H1 (cell line): Measurements from ENCODE around the gene TMEM165. TPM values are rescaled to one million over a fixed set of nuclear protein-coding genes. Genes with fewer than 3 reads are reported as not detected.
A peak's percentile ranks its signal among the peaks of the same experiment; 100 is the strongest.

ENCODE experiments used
- CTCF ChIA-PET: fragments of 300-600 bp; sonication (Branson Sonifier 250); formaldehyde crosslinking; loops from one replicate; lab custom pipeline; 2021; ENCODE audit not compliant: partially characterized antibody; lab: Charles Lee
- POLR2A ChIA-PET: fragments of 300-600 bp; sonication (Branson Sonifier 250); formaldehyde crosslinking; loops from one replicate; lab custom pipeline; 2021; ENCODE audit warnings: inconsistent platforms; ENCODE audit not compliant: partially characterized antibody; lab: Charles Lee
- DNase-seq, 2 experiments: peaks; one replicate each; pipeline versions ENCODE4 v3.0.0 to v3.0.0-alpha.2; 2010 to 2022; ENCODE audit warnings: low spot score in 2 of 2, low read depth in 1 of 2, mixed read lengths in 1 of 2
- FAIRE-seq: peaks from 2 replicates; lab custom pipeline; 2011; peaks lifted over from hg19 to GRCh38; lab: Jason Lieb, UNC
- H2AFZ ChIP-seq: 2 replicates; pipeline ENCODE4 v1.8.1; 2012; ENCODE audit warnings: low read length, inconsistent platforms
- H2AK5ac ChIP-seq: 2 replicates; pipeline ENCODE4 v1.6.1; 2013; ENCODE audit warnings: low read depth, low read length
- H2BK120ac ChIP-seq: replicated peaks from 2 replicates; pipeline ENCODE3; 2013; ENCODE audit warnings: low read depth, low read length, inconsistent platforms
- H2BK12ac ChIP-seq: 2 replicates; pipeline ENCODE4 v1.6.1; 2013; ENCODE audit warnings: low read depth, low read length
- H2BK15ac ChIP-seq: 2 replicates; pipeline ENCODE4 v1.6.1; 2013; ENCODE audit warnings: low read length
- H2BK20ac ChIP-seq: 2 replicates; pipeline ENCODE4 v1.6.1; 2013; ENCODE audit warnings: low read length
- H2BK5ac ChIP-seq: 2 replicates; pipeline ENCODE4 v1.6.1; 2013; ENCODE audit warnings: low read depth, low read length
- H3K14ac ChIP-seq: 2 replicates; pipeline ENCODE4 v1.6.1; 2013; ENCODE audit warnings: inconsistent platforms; ENCODE audit not compliant: insufficient read length
- H3K18ac ChIP-seq: 2 replicates; pipeline ENCODE4 v1.6.1; 2013; ENCODE audit warnings: low read length; ENCODE audit errors: extremely low read depth
- H3K23ac ChIP-seq: 2 replicates; pipeline ENCODE4 v1.6.1; 2013; ENCODE audit warnings: inconsistent platforms; ENCODE audit not compliant: insufficient read length
- H3K23me2 ChIP-seq: 2 replicates; pipeline ENCODE4 v1.6.1; 2013; ENCODE audit warnings: low read depth, low read length
- H3K27ac ChIP-seq: 2 replicates; pipeline ENCODE4 v1.6.1; 2011; ENCODE audit warnings: low read depth, low read length, inconsistent platforms
- H3K27me3 ChIP-seq, 4 experiments: replicated peaks in 1 of 4; 1 replicate in 1 of 4; 2 replicates in 3 of 4; pipeline versions ENCODE4 v1.6.1 to v1.8.1; 2011 to 2013; ENCODE audit warnings: low read length in 3 of 4, mild to moderate bottlenecking in 3 of 4, inconsistent platforms in 2 of 4, mixed read lengths in 2 of 4, moderate library complexity in 1 of 4; ENCODE audit not compliant: control insufficient read depth in 3 of 4, insufficient read depth in 3 of 4; ENCODE audit errors: extremely low read depth in 1 of 4
- H3K36me3 ChIP-seq, 4 experiments: 2 replicates each; pipeline versions ENCODE4 v1.6.1 to v1.8.1; 2011 to 2013; ENCODE audit warnings: mild to moderate bottlenecking in 4 of 4, low read length in 3 of 4, moderate library complexity in 2 of 4, control low read depth in 1 of 4, inconsistent platforms in 1 of 4; ENCODE audit not compliant: insufficient read depth in 4 of 4, control insufficient read depth in 2 of 4
- H3K4ac ChIP-seq: replicated peaks from 2 replicates; pipeline ENCODE3; 2013; ENCODE audit warnings: low read length, low read depth, mixed read lengths, inconsistent platforms; ENCODE audit not compliant: insufficient read length
- H3K4me1 ChIP-seq, 4 experiments: replicated peaks in 1 of 4; 1 replicate in 1 of 4; 2 replicates in 3 of 4; pipeline versions ENCODE4 v1.6.1 to v1.8.1; 2011 to 2013; ENCODE audit warnings: low read length in 3 of 4, inconsistent platforms in 2 of 4, mixed read lengths in 1 of 4; ENCODE audit not compliant: insufficient read depth in 4 of 4, control insufficient read depth in 3 of 4
- H3K4me2 ChIP-seq, 2 experiments: 2 replicates each; pipeline versions ENCODE4 v1.6.1 to v1.8.1; 2011 to 2013; ENCODE audit warnings: low read depth in 2 of 2, low read length in 2 of 2, control low read depth in 1 of 2, inconsistent platforms in 1 of 2, mild to moderate bottlenecking in 1 of 2; ENCODE audit not compliant: insufficient read depth in 1 of 2
- H3K4me3 ChIP-seq, 4 experiments: fragments of 200-600, 300-600 bp in 1 of 4; sonication (generic), shearing (Covaris generic), sonication (Bioruptor Twin) in 1 of 4; 2 replicates each; pipeline versions ENCODE4 v1.5.1 to v1.8.1; 2011 to 2016; ENCODE audit warnings: low read length in 4 of 4, low read depth in 3 of 4, control low read depth in 2 of 4, inconsistent platforms in 2 of 4, mild to moderate bottlenecking in 2 of 4, mixed read lengths in 1 of 4, moderate library complexity in 1 of 4; ENCODE audit not compliant: insufficient read depth in 2 of 4; ENCODE audit errors: extremely low read depth in 1 of 4
- H3K56ac ChIP-seq: replicated peaks from 2 replicates; pipeline ENCODE3; 2013; ENCODE audit warnings: low read depth, mild to moderate bottlenecking, mixed read lengths, low read length, inconsistent platforms; ENCODE audit not compliant: insufficient read length
- H3K79me1 ChIP-seq: 2 replicates; pipeline ENCODE4 v1.6.1; 2013; ENCODE audit warnings: low read depth, low read length, control low read depth
- H3K79me2 ChIP-seq, 2 experiments: 2 replicates each; pipeline versions ENCODE4 v1.6.1 to v1.8.1; 2012 to 2013; ENCODE audit warnings: low read length in 2 of 2, mild to moderate bottlenecking in 2 of 2, inconsistent platforms in 1 of 2; ENCODE audit not compliant: insufficient read depth in 2 of 2, control insufficient read depth in 1 of 2
- H3K9ac ChIP-seq, 4 experiments: replicated peaks in 1 of 4; 1 replicate in 1 of 4; 2 replicates in 3 of 4; pipeline versions ENCODE4 v1.6.1 to v1.8.1; 2011 to 2013; ENCODE audit warnings: low read depth in 3 of 4, low read length in 3 of 4, control low read depth in 2 of 4, mild to moderate bottlenecking in 2 of 4, moderate library complexity in 2 of 4, inconsistent platforms in 1 of 4; ENCODE audit errors: extremely low read depth in 1 of 4
- H3K9me3 ChIP-seq, 2 experiments: 2 replicates each; pipeline versions ENCODE4 v1.6.1 to v1.8.1; 2012 to 2013; ENCODE audit warnings: mild to moderate bottlenecking in 2 of 2, moderate library complexity in 2 of 2, control low read depth in 1 of 2, inconsistent platforms in 1 of 2, low read depth in 1 of 2, low read length in 1 of 2, mixed read lengths in 1 of 2; ENCODE audit not compliant: insufficient read depth in 2 of 2
- H4K20me1 ChIP-seq, 2 experiments: replicated peaks in 1 of 2; 2 replicates each; pipeline versions ENCODE3 to v1.8.1; 2011 to 2013; ENCODE audit warnings: inconsistent platforms in 2 of 2, low read length in 2 of 2, mild to moderate bottlenecking in 1 of 2; ENCODE audit not compliant: insufficient read depth in 2 of 2, control insufficient read depth in 1 of 2
- H4K5ac ChIP-seq: 2 replicates; pipeline ENCODE4 v1.6.1; 2013; ENCODE audit warnings: low read length, low read depth, mixed read lengths, inconsistent platforms; ENCODE audit not compliant: insufficient read length
- H4K8ac ChIP-seq: 2 replicates; pipeline ENCODE4 v1.8.0; 2013; ENCODE audit warnings: mild to moderate bottlenecking, moderate library complexity, low read length, inconsistent platforms; ENCODE audit not compliant: insufficient read depth; ENCODE audit errors: extremely low read depth
- H4K91ac ChIP-seq: replicated peaks from 2 replicates; pipeline ENCODE3; 2013; ENCODE audit warnings: low read length, mixed read lengths, inconsistent platforms; ENCODE audit not compliant: insufficient read length
- ASH2L ChIP-seq: fragments of 200-600, 300-600 bp; sonication (generic); IDR thresholded peaks from one replicate; pipeline ENCODE4 v1.7.1; 2017; ENCODE audit warnings: low read length
- KDM4A ChIP-seq: IDR thresholded peaks from one replicate; pipeline ENCODE4 v1.7.1; 2012; ENCODE audit warnings: low read depth, mild to moderate bottlenecking, moderate library complexity, low read length, inconsistent platforms; ENCODE audit not compliant: severe bottlenecking
- PHF8 ChIP-seq: fragments of 200-600 bp; sonication (generic); conservative IDR thresholded peaks from 2 replicates; pipeline ENCODE4 v1.7.1; 2012; ENCODE audit warnings: low read depth, mild to moderate bottlenecking, inconsistent platforms, low read length, moderate library complexity
- POLR2A ChIP-seq, 2 experiments: IDR thresholded peaks; 1 replicate in 1 of 2; 2 replicates in 1 of 2; pipeline ENCODE4 v1.6.1; 2011; ENCODE audit warnings: low read depth in 2 of 2, low read length in 2 of 2, mild to moderate bottlenecking in 2 of 2; ENCODE audit errors: control extremely low read depth in 1 of 2
- RBBP5 ChIP-seq: IDR thresholded peaks from 2 replicates; pipeline ENCODE4 v1.7.1; 2012; ENCODE audit warnings: low read depth, mild to moderate bottlenecking, inconsistent platforms, low read length, moderate library complexity, borderline replicate concordance
- RFX5 ChIP-seq: IDR thresholded peaks from 2 replicates; pipeline ENCODE4 v1.6.1; 2011; ENCODE audit warnings: low read depth, low read length, improper control_type of control experiment, borderline replicate concordance
- SP2 ChIP-seq: IDR thresholded peaks from 2 replicates; pipeline ENCODE4 v1.6.1; 2012; ENCODE audit warnings: mild to moderate bottlenecking, low read length, inconsistent platforms
- YY1 ChIP-seq: IDR thresholded peaks from 2 replicates; pipeline ENCODE4 v1.6.1; 2011; ENCODE audit warnings: low read depth, mild to moderate bottlenecking, low read length
- WGBS, 2 experiments: shearing (Covaris generic) in 1 of 2; methylation state at CpG; one replicate each; pipeline versions ENCODE4 v1.1.6 to v1.1.7; 2013 to 2015; ENCODE audit warnings: low lambda C conversion rate in 2 of 2, mixed read lengths in 2 of 2, inconsistent platforms in 1 of 2, low coverage in 1 of 2, missing lambda C conversion rate in 1 of 2; ENCODE audit not compliant: insufficient replicate concordance in 2 of 2, insufficient coverage in 1 of 2, insufficient read length in 1 of 2; ENCODE audit errors: extremely low coverage in 1 of 2, missing lambda C conversion rate in 1 of 2; 5-methylcytosine and 5-hydroxymethylcytosine counted together
- long read RNA-seq, 2 experiments: library from RNA in 1 of 2; library from capped mRNA in 1 of 2; stranded (forward); transcript quantifications; one replicate each; pipeline ENCODE4 v2.0.0, GENCODE V29; 2021; ENCODE audit warnings: inconsistent platforms in 1 of 2
- polyA minus RNA-seq, 3 experiments: library from RNA; depleted of rRNA, polyadenylated mRNA; stranded (reverse); fragments of >200 nt; gene quantifications; 1 replicate in 2 of 3; 2 replicates in 1 of 3; pipeline ENCODE4 v1.2.3, GENCODE V29; 2011
- polyA plus RNA-seq, 7 experiments: library from polyadenylated mRNA; depleted of rRNA in 3 of 7; stranded (reverse) in 5 of 7; unstranded in 2 of 7; fragments of >200 nt in 5 of 7; fragments of 200-250 nt in 2 of 7; gene quantifications; 1 replicate in 5 of 7; 2 replicates in 1 of 7; 4 replicates in 1 of 7; pipeline versions ENCODE4 v1.2.1 to v1.2.3, GENCODE V29; 2011 to 2013; ENCODE audit warnings: missing spikeins in 2 of 7, mixed read lengths in 2 of 7
- total RNA-seq: library from RNA; stranded (reverse); fragmentation: NEBNext Ultra II Directional; extraction: Animal tissue kit (Norgen Biotek cat#: 25700); gene quantifications from 2 replicates; pipeline ENCODE4 v1.2.1, GENCODE V29; 2021

TMEM165 gene
- total RNA-seq (77.7 and 85.5 TPM in 2 replicates), polyA plus RNA-seq (2011; rRNA removed) (123 and 125 TPM in 2 replicates), polyA minus RNA-seq (2011; rRNA and poly(A)+ RNA removed) (144 TPM in 2 replicates)
- 77.0 TPM for polyA plus RNA-seq (2011; cell fraction: cytosol; rRNA removed)
- 62.2 TPM for polyA plus RNA-seq (2011; cell fraction: nucleus; rRNA removed)
- 46.1 to 68.7 TPM (median 50.2 TPM) in 4 replicates for polyA plus RNA-seq (2012, experiment 1 of 2)
- polyA plus RNA-seq (2012, experiment 2 of 2) = 37.4 TPM
- polyA plus RNA-seq (2013, experiment 1 of 2) = 86.9 TPM
- polyA plus RNA-seq (2013, experiment 2 of 2) = 102 TPM
- polyA minus RNA-seq (2011; cell fraction: cytosol; rRNA and poly(A)+ RNA removed) = 84.8 TPM
- 152 TPM for polyA minus RNA-seq (2011; cell fraction: nucleus; rRNA and poly(A)+ RNA removed)
- long read RNA-seq, experiment 1, transcript TMEM165-201 (6 exons, 1,928 nt) = major isoform, 61 of 108 reads
- long read RNA-seq, experiment 1, partial matches to known transcripts = 29 of 108 reads
- long read RNA-seq, experiment 1, other reads (novel, unspliced or antisense) = 15 of 108 reads
- long read RNA-seq, experiment 2, partial matches to known transcripts = 1 of 2 reads
- long read RNA-seq, experiment 2, other reads (novel, unspliced or antisense) = 1 of 2 reads

GRCh38 chr4:55395529-55396307 is at the start of gene TMEM165:
TMEM165 (plus strand) TSS chr4:55395957; CDS start chr4:55396190, 233 bp downstream.
- Histone ChIP-seq H4K20me1 (peaks cover 11 to 12% of the 10 kb centered on the region in 2 experiments), H3K27ac (peak within 1 kb of the TSS; percentile 91), H4K8ac (peak within 1 kb of the TSS; percentile 99), H3K36me3 (peaks cover 0 to 13% (median 1%) of the 10 kb centered on the region in 4 experiments; a peak in 1 of 8 replicates), H4K5ac (peak within 1 kb of the TSS; percentile 94), H3K23ac (no peak within 1 kb of the TSS), H2BK15ac (no peak within 1 kb of the TSS), H2BK5ac (0 out of 2 replicates have a peak within 1 kb of the TSS, but pooled peaks have one; percentile 71), H3K27me3 (no peaks in the 10 kb centered on the region), H3K4me3 (peak within 1 kb of the TSS; percentile 74 to 87 (median 79)), H3K9ac (peak within 1 kb of the TSS; percentile 90 to 99 (median 94)), H3K18ac (peak within 1 kb of the TSS; percentile 87), H3K79me2 (peaks cover 30 to 44% of the 10 kb centered on the region in 2 experiments), H3K4me1 (peaks cover 0 to 6% (median under 1%) of the 10 kb centered on the region in 4 experiments; a peak in 2 of 7 replicates), H2BK120ac (no peak within 1 kb of the TSS), H3K4me2 (peak within 1 kb of the TSS; percentile 81 to 97), H3K56ac (peak within 1 kb of the TSS; percentile 85), H3K9me3 (no peaks in the 10 kb centered on the region), H3K23me2 (peaks cover 18% of the 10 kb centered on the region), H3K4ac (no peak within 1 kb of the TSS), H3K14ac (no peak within 1 kb of the TSS), H2BK12ac (0 out of 2 replicates have a peak within 1 kb of the TSS, but pooled peaks have one; percentile 52), H2AK5ac (peak within 1 kb of the TSS; percentile 88; the same call in 1 of the 2 replicates), H3K79me1 (peaks cover 4% of the 10 kb centered on the region), H4K91ac (peak within 1 kb of the TSS; percentile 86), H2BK20ac (no peak within 1 kb of the TSS), H2AFZ (peak within 1 kb of the TSS; percentile 27; the same call in 1 of the 2 replicates)
- DNase-seq (peak; percentile 51 to 94), FAIRE-seq (no peak)
- ChIA-PET POLR2A (interaction anchor here (0.7 to 3.6 kb wide), 17 partner anchors 10 to 241 kb away, joined by 3 to 19 read pairs (median 5); partner anchors contain the start of gene NMU), CTCF (interaction anchor here (0.6 to 1.8 kb wide), 7 partner anchors 34 to 425 kb away, joined by 3 to 5 read pairs (median 3); no protein-coding TSS in a partner anchor)
- WGBS, 2 experiments = 2% methylated on average over 74 of the region's 95 CpGs; no CpG with 5 or more reads in 1 of the 2 experiments
- TF ChIP-seq PHF8 (peak; percentile 97), RFX5 (no peak), YY1 (no peak; the same call in 1 of the 2 replicates), ASH2L (peak; percentile 84), POLR2A (IDR thresholded peaks at IDR 0.05; ENCODE audit: control extremely low read depth in 1 of 2, low read depth in 2 of 2, low read length in 2 of 2) (peak; percentile 90 to 99), RBBP5 (peak; percentile 90; the same call in 1 of the 2 replicates), KDM4A (peak; percentile 81), SP2 (no peak)
